GM11168 (cell line): ENCODE measurements around the gene RALGDS.

Source experiments
- in situ Hi-C: fragments of 300-500 bp; cut with MboI; formaldehyde crosslinking; loops from one replicate; pipeline ENCODE4 v1.12.0; 2022; ENCODE audit warnings: low sequenced_read_pairs; ENCODE audit not compliant: unreplicated experiment

RALGDS gene

GRCh38 chr9:133151601-133152525, 30.8 kb upstream of the RALGDS start:
- in situ Hi-C loops: no loop called here

- in situ Hi-C loops: no loop called here
These were observed 30.0 kb upstream of the RALGDS start for GRCh38 chr9:133151041-133151440.

DNA sequence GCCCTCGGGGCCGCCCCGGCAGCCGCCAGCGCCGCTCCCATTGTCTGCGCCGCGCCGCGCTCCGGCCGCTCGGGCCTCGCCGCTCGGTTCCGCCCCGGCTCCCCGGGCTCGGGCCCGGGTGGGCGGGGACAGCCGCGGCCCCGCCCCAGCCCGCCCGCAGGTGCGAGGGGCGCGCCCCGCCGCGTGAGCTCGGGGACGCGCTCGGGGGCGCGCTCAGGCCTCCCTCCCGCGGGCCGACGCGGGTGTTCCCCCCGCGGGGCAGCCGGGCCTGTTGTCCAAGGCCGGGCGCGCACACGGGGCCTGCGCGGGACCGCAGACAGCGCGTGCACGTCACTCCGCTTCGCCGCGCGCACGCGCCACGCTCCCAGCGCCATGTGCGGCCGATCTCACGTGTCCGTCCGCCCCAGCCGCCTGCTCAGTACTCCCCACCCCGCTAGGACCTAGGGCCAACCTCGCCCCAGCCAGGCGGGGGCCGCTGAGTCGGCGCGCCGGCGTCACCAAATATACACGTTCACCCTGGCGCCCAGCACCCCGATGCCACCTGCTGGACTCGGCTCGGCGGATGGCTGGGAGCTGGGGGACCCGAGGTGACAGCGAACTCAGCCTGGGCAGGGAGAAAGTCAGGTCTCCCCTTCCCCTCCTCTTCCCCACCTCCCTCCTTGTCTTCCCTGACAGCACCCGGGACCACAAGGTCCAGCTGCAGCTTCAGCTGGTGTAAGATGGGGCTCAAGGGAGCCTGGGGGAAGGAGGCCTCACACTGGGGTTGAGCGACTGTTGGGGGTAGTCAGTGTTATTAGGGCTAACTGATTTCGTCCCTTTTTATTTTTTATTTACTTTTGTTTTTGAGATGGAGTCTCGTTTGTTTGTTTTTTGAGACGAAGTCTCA, 28.3 kb upstream of the RALGDS start:
- in situ Hi-C loops: no loop called here

DNA sequence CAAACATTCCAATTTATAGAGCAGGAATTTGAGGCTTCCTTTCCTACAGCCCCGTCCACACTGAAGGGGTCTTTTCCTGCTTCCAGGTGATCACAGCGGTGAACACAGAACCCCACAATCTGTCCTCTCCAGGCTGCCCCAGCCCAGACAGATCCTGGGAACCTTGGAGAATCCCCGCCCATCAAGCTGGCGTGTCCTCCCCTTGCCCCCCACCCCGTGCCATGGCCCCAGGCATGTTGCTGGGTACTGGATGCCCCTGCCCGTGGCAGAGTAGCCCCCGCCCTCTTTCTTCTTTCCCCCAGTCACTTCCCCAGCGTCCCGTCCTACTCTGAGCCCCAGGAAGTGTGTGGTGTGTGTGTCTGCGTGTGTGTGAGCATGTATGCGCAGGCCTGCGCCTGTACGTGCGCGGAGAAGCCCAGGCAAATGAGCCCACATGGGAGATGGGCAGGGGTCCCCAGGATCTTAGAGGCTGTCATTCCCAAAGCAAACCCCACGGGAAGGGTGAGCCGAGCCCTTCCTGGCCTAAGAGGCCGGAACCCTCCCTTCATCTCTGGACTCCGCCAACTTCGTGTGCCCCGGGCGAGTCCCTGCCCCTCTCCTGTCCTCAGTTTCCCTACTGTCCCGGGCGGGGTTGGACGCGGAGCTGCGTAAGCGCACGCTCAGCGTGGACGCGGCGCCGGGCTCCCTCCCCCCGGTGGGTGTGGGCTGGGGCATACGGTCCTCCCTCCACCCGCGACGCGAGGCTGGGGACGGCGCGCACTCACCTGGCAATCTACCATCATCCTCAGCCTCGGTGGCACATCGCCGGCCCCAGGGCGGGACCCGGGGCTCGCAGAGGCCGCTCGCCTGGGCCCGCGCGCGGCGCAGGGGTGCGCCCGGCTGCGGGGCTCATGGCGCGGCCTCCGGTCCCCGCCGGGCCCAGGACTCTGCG, 27.4 kb upstream of the RALGDS start:
- in situ Hi-C loops: no loop called here

DNA sequence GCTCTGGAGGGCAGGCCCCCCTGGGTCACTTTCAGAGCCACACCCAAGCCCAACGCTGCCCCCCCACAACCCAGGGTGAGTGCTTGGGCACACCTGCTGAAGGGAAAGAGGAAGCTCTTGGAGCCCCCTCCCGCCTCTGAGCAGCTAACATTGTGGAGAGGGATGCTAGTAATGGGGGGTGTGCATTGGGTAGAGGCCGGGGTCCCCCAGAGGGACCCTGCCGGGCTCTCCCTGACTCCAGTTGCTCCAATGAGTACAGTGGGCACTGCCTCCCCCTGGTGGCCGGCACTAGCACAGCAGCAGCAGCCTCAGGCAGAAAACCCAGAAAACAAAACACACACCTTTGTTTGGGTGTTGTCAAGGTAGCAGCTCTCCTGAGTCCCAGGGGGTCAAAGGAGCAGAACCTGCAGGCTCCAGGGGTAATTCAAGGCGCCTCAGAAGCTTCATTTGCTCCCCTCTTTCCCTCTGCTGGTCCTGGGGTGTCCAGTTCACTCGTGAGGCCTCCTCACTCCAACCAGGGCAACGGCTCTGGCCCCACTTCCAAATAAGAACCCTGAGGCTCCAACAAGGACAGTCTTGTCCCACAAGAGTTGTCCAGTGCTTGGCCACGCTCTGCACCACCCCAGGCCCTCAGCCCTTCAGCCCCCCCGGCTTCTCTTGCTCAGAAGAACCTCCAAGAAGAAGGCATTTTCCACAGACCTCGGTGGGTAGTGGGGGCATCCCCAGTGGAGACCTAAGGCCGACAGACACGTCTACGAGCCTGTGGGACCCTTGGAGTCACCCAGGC, 26.6 kb upstream of the RALGDS start:
- in situ Hi-C loops: no loop called here

DNA sequence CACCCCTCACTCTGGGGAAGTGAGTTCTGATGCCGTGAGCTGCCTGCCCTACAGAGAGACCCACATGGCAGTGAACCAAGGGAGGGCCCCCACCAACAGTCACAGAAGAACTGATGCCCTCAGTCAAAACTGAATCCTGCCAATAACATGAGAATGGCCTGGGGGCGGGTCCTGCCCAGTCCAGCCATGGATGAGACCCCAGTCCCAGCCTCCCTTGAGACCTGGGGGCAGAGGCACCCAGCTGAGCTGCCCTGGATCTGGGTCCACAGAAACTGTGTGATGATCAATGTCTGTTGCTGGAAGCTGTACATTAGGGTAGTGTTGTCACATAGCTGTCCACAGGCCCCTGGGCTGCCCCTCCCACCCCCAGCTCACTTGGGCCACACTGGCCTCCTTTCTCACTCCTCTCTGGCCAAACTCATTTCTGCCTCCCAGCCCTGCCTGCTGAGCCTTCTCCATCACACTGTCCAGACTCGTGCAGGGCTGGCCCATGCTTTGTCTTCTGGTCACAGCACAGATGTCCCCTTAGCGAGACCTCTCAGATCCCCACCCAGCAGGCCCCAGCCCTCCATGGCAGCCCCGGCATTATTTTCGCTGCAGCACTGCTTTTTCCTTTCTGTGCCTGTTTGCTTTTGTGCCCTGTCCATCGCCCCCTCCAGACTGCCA, 25.8 kb upstream of the RALGDS start:
- in situ Hi-C loops: no loop called here

GRCh38 chr9:133144904-133145851, 24.1 kb upstream of the RALGDS start:
- in situ Hi-C loops: loop anchor here (5.0 kb wide), 1 partner anchor 43 kb away; no protein-coding TSS in a partner anchor

DNA sequence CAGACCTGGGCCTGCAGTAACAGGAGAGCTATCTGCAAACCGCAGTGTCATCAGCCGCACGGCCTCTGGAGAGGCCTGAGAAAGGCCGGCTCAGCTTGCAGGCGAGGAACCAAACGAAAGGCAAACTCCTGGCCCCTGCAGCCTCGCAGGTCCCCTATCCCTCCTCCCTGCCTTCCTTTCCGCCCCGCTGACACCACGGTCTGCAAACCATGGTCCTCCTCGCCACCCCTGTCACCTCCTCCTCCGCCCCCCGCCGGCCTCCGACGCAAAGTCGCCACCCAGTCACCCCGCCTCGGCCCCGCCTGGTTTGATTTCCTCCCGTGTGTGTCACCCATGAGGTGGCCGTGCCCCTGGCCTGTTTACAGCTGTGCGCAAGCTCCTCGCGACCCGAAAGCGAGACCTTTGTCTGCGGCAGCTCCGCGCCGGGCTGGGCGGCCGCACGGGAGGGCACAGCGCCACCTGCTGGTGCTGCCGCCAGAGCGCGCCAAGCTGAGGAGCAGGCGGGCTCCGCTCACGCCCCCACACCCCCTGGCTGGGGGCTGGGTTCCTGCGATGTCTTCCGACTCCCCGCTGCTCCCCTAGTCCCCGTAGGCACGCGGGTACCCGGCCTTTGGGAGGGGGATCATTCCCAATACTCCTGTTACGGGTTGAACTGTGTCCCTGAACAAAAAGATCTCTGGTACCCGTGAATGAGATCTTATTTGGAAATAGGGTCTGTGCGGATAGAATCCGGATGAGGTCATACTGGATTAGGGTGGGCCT, 23.3 kb upstream of the RALGDS start:
- in situ Hi-C loops: loop anchor here (5.0 kb wide), 1 partner anchor 42 kb away; no protein-coding TSS in a partner anchor

DNA sequence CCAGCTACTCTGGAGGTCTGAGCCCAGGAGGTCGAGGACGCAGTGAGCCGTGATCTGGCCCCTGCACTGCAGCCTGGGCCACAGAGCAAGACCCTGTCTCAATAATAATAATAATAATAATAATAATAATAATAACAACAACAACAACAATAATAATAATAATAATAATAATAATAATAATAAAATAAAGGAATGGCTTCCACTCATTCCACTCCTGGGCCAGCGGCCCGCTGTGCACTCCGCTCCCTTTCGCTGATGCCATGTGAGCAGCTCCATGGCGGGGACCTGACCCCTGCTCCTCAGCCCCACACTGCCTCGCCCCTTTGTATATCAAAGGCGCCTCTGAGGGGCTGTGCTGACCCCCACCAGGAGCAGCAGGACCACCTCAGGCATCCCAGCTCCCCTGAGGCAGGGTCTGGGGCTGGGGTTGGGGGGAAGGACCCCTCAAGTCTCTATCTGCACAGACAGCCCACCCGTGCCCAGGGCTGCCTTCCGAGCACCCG, 22.6 kb upstream of the RALGDS start:
- in situ Hi-C loops: loop anchor here (5.0 kb wide), 1 partner anchor 41 kb away; no protein-coding TSS in a partner anchor

DNA sequence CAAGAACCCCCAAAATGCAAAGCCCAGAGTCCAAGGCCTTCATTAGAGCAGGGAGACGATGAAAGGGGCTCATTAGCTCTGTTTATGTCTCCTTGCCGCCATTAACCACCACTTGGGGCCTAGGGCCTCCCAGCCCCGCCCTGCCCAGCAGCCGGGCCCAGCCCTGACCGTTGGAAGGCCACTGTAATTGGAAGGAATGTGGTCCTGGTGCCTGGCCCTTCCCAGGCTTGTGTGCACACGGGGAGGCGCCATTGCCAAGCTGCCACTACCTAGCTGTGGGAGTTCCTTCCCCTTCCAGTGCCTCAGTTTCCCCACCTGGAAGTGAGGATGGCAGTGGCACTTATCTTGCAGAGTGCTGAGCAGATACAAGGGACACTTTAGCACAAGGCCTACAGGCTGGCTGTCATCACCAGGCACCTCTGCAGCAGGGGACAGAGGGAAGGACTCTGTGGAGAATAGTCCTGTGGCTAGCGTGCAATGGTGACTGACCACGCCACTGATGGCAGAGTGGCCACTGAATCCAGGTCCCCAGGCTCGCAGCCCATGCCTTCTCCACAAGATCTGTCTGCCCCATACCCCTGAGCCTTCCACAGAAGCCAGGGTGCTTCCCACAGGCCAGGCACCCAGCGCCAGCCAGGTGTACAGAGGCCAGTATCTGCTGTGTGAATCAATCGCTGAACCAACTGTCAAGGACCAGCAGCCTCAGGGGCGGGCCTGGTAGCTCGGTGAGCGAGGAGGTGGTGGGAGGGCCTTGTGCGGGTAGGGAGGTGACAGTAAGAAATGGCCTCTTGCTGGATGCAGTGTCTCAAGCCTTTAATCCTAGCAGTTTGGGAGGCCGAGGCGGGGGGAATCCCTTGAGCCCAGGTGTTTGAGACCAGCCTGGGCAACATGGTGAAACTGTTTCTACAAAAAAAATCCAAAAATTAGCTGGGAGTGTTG, 21.9 kb upstream of the RALGDS start:
- in situ Hi-C loops: loop anchor here (5.0 kb wide), 1 partner anchor 41 kb away; no protein-coding TSS in a partner anchor

- in situ Hi-C loops: loop anchor here (5.0 kb wide), 1 partner anchor 40 kb away; no protein-coding TSS in a partner anchor
These were observed 21.0 kb upstream of the RALGDS start for GRCh38 chr9:133141833-133142595.

DNA sequence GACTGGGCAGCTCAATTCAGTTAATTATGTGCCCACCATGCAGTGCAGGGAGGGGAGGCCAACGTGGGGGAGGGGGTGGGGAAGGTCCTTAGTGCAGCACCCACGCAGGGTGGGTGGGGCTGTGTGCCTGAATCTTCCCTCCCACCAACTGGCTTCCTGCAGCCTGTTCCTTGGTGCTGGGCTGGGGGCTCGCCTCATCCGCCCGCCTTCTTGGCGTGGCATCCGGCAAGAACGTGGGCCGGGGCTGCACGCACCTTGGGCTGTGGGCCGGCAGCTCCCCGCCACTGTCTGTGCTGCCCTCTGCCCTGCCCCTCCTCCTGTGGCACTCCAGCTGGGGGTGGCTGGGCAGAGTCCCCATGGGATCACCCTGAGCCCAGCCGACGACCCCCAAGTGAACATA, 19.6 kb upstream of the RALGDS start:
- in situ Hi-C loops: loop anchor here (5.0 kb wide), 1 partner anchor 38 kb away; no protein-coding TSS in a partner anchor

DNA sequence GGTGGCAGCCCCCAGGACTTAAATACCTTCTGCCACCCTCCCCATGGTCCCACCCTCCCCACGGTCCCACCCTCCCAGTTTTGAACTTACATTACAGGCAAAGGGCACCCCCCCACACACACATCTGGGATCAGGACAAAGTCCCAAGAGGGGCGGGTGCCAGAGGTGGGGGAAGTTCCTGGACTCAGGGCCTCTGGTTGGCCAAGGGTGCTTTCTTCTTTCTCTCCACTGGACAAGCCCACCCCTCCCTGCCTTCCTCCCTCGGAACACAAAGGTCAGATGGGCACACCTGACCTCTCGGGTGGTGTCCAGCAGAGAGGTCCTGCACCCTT, 19.1 kb upstream of the RALGDS start:
- in situ Hi-C loops: loop anchor here (5.0 kb wide), 1 partner anchor 38 kb away; no protein-coding TSS in a partner anchor
